Testis (tissue), 2 donors: ENCODE data around the gene GALR1.

Source experiments
- POLR2A ChIP-seq: fragments of 450-650 bp; IDR thresholded peaks from one replicate; pipeline ENCODE4 v1.6.1; 2017; ENCODE audit warnings: antibody characterized with exemption, mild to moderate bottlenecking, moderate library complexity
- TF ChIP-seq, protein P1 (sequence below), 3 experiments: fragments of 450-650 bp in 2 of 3; fragments of 200-600 bp in 1 of 3; sonication (generic) in 1 of 3; IDR thresholded peaks; one replicate each; pipeline ENCODE4 v1.5.1; 2016 to 2019; ENCODE audit warnings: antibody characterized with exemption in 3 of 3, mild to moderate bottlenecking in 2 of 3, moderate library complexity in 1 of 3

DNA sequence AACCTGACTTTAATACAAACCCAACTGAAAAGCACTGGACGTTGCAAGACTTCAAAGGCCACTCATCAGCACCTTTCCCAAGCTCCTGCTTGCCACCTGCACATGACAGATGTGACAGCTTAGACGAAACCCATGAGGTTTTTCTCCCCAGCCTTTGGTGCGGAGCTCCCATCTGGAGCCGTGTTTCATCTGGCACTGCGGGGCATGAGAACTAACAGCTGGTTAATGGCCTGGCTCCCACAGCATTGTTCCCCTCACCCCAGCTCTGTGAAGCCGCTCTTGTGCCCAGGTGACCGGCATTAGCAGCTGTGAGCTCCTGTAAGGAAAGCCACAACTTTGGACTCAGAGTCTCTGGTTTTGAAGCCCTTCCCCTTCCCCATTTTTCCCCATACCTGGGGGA, 50.9 kb downstream of the GALR1 start:
- TF ChIP-seq, protein P1, sequence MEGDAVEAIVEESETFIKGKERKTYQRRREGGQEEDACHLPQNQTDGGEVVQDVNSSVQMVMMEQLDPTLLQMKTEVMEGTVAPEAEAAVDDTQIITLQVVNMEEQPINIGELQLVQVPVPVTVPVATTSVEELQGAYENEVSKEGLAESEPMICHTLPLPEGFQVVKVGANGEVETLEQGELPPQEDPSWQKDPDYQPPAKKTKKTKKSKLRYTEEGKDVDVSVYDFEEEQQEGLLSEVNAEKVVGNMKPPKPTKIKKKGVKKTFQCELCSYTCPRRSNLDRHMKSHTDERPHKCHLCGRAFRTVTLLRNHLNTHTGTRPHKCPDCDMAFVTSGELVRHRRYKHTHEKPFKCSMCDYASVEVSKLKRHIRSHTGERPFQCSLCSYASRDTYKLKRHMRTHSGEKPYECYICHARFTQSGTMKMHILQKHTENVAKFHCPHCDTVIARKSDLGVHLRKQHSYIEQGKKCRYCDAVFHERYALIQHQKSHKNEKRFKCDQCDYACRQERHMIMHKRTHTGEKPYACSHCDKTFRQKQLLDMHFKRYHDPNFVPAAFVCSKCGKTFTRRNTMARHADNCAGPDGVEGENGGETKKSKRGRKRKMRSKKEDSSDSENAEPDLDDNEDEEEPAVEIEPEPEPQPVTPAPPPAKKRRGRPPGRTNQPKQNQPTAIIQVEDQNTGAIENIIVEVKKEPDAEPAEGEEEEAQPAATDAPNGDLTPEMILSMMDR (IDR thresholded peaks at IDR 0.05): no peak
- TF ChIP-seq POLR2A: no peak
